GM21576 (cell line): ENCODE results near the gene OOSP3.
"Not testable (repeated sequence)": the region's sequence is repeated elsewhere in the genome, so short reads cannot be mapped to it uniquely, and the experiment has no call there.

ENCODE experiments used
- ATAC-seq: cut with Tn5 transposase; IDR thresholded peaks from one replicate; pipeline ENCODE4 v1.9.1; 2021; ENCODE audit warnings: mild to moderate bottlenecking, moderate library complexity; ENCODE audit not compliant: unreplicated experiment

OOSP3 gene

GRCh38 chr11:59875856-59876519, 2.6 kb upstream of the OOSP3 start:
- ATAC-seq: no peak

GRCh38 chr11:59877325-59877724, 1.3 kb upstream of the OOSP3 start:
- no peak for ATAC-seq

GRCh38 chr11:59877784-59878183, 798 bp upstream of the OOSP3 start:
- ATAC-seq: no peak

- no peak for ATAC-seq
These were observed 985 bp downstream of the OOSP3 start for GRCh38 chr11:59879567-59879966.

GRCh38 chr11:59883597-59883996, 5.0 kb downstream of the OOSP3 start:
- ATAC-seq: no peak

GRCh38 chr11:59887156-59887555, 8.6 kb downstream of the OOSP3 start:
- not testable (repeated sequence) for ATAC-seq

- no peak for ATAC-seq
These were observed 13.2 kb downstream of the OOSP3 start for GRCh38 chr11:59891781-59892181.

GRCh38 chr11:59894616-59895015, 16.0 kb downstream of the OOSP3 start:
- ATAC-seq: no peak

GRCh38 chr11:59898046-59898445, 19.5 kb downstream of the OOSP3 start:
- no peak for ATAC-seq

- no peak for ATAC-seq
These were observed 20.1 kb downstream of the OOSP3 start for GRCh38 chr11:59898650-59899049.

GRCh38 chr11:59899532-59899931, 20.9 kb downstream of the OOSP3 start:
- no peak for ATAC-seq

GRCh38 chr11:59900366-59901126, 22.0 kb downstream of the OOSP3 start:
- no peak for ATAC-seq

- ATAC-seq: no peak
These were observed 22.7 kb downstream of the OOSP3 start for GRCh38 chr11:59901306-59901705.

GRCh38 chr11:59903569-59903968, 25.0 kb downstream of the OOSP3 start:
- not testable (repeated sequence) for ATAC-seq

- no peak for ATAC-seq
These were observed 39.9 kb downstream of the OOSP3 start for GRCh38 chr11:59918480-59918879.

- no peak for ATAC-seq
These were observed 40.5 kb downstream of the OOSP3 start for GRCh38 chr11:59918987-59919589.

GRCh38 chr11:59923813-59924212, 45.2 kb downstream of the OOSP3 start:
- no peak for ATAC-seq

- no peak for ATAC-seq
These were observed 53.1 kb downstream of the OOSP3 start for GRCh38 chr11:59931688-59932087.

- no peak for ATAC-seq
These were observed 59.5 kb downstream of the OOSP3 start, which contains the start of gene OOSP1 for GRCh38 chr11:59938132-59938531. TSS of gene OOSP1 (plus strand) at chr11:59938432. CDS start at chr11:59938455, 23 bp downstream.

GRCh38 chr11:59938718-59939117, 60.1 kb downstream of the OOSP3 start:
- ATAC-seq: no peak

- ATAC-seq: no peak
These were observed 60.9 kb downstream of the OOSP3 start for GRCh38 chr11:59939482-59939881.

GRCh38 chr11:59941091-59941490, 62.5 kb downstream of the OOSP3 start:
- no peak for ATAC-seq
